Epithelial cell of proximal tubule (primary cell): ENCODE data around the gene SLAMF6. TPM values are rescaled to one million over a fixed set of nuclear protein-coding genes. Genes with fewer than 3 reads are reported as not detected.
"Not testable (repeated sequence)": the region's sequence is repeated elsewhere in the genome, so short reads cannot be mapped to it uniquely, and the experiment has no call there.

Experiments
- DNase-seq: peaks from one replicate; pipeline ENCODE4 v3.0.0-alpha.2; 2011; ENCODE audit warnings: low read depth
- H3K4me3 ChIP-seq: 2 replicates; pipeline ENCODE4 v1.5.1; 2011; ENCODE audit warnings: low read depth, mild to moderate bottlenecking, low read length
- total RNA-seq: library from RNA; depleted of rRNA; stranded (reverse); fragments of >200 nt; gene quantifications from 2 replicates; pipeline ENCODE4 v1.2.3, GENCODE V29; 2015
- TF ChIP-seq, protein P1 (sequence below): conservative IDR thresholded peaks from 2 replicates; pipeline ENCODE4 v1.5.1; 2012; ENCODE audit warnings: low read depth, mild to moderate bottlenecking, low read length

Gene SLAMF6
- total RNA-seq: not detected in 2 replicates

DNA sequence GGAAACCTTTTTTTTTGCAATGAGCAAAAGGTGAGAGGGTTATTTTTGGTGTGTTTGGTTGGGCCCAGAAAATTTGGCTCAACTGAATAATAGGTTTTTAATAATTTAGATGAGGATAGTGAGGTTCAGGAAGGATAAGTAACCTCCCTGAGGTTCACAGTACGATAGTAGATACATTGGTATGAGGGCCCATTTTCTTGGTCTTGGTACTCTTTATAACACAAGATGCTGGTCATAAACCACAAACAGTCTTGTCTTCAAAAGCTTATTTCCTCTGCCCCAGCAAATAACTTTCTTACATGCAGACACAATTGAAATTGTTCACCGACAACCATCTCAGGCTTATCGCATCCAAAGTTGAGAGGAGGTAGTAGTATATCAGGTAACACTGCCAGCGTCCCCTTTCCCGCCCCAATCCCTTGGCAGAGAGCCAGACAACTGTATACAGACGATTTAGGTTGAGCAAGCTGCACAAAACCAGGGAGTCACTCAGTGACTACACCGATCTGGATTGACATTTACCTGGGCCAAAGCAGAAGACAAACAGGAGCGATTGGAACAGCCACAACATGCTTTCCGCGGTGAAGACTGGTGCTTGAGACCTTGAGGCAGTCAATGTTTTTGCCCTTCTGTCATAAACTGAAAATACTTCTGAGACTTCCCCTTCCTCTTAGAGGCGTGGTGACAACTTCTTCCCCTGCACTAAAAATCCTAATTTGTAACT is at the start of gene SLAMF6:
Gene SLAMF6 (minus strand): TSS at position 634 of the 724 bp plus-strand sequence. CDS start 63 bp downstream, at position 571.
- H3K4me3 ChIP-seq: no peak within 1 kb of the TSS

DNA sequence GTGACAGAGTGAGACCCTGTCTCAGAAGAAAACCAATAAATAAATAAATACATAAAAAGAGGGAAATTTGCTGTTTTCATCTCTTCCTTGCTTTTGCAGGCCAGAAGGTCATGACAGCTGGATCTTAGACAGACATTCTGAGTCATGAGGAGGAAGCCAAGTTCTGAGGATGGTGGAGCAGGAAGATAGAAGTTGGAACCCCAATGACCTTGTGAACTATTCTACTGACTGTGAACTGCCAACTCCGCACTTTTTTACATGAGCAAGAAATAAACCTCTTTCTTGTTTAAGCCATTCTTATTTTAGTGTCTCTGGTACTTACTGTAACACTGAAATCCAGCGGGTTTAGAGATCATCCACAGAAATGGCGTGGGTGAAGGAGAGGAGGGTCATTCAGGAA is 47.8 kb upstream of the SLAMF6 start:
- TF ChIP-seq, protein P1, sequence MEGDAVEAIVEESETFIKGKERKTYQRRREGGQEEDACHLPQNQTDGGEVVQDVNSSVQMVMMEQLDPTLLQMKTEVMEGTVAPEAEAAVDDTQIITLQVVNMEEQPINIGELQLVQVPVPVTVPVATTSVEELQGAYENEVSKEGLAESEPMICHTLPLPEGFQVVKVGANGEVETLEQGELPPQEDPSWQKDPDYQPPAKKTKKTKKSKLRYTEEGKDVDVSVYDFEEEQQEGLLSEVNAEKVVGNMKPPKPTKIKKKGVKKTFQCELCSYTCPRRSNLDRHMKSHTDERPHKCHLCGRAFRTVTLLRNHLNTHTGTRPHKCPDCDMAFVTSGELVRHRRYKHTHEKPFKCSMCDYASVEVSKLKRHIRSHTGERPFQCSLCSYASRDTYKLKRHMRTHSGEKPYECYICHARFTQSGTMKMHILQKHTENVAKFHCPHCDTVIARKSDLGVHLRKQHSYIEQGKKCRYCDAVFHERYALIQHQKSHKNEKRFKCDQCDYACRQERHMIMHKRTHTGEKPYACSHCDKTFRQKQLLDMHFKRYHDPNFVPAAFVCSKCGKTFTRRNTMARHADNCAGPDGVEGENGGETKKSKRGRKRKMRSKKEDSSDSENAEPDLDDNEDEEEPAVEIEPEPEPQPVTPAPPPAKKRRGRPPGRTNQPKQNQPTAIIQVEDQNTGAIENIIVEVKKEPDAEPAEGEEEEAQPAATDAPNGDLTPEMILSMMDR: no peak
- H3K4me3 ChIP-seq: no peak overlapping the region

More for the DNA sequence above, at the start of gene SLAMF6:
- TF ChIP-seq, protein P1: no peak
- DNase-seq: no peak

DNA sequence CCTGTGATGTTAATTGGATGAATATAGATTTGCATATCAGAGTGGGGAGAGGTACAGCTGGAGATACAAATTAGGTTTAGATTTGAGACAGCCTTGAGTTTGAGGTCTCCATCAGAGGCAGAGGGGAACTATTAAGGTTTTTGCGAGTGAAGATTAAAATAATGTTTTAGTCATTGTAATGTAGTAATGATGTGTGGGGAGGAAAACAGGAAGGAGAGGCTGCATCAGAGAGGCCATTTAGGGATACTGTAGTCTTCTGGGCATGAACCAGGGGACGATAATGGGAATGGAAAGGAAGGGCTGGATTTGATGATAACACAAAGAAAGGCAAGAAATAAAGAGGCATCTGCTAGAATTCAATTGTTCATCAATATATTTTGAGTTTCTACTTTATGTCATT is 46.8 kb upstream of the SLAMF6 start:
- DNase-seq: no peak
- no peak overlapping the region for H3K4me3 ChIP-seq
- TF ChIP-seq, protein P1: no peak

More for the DNA sequence above, 47.8 kb upstream of the SLAMF6 start:
- DNase-seq: no peak

DNA sequence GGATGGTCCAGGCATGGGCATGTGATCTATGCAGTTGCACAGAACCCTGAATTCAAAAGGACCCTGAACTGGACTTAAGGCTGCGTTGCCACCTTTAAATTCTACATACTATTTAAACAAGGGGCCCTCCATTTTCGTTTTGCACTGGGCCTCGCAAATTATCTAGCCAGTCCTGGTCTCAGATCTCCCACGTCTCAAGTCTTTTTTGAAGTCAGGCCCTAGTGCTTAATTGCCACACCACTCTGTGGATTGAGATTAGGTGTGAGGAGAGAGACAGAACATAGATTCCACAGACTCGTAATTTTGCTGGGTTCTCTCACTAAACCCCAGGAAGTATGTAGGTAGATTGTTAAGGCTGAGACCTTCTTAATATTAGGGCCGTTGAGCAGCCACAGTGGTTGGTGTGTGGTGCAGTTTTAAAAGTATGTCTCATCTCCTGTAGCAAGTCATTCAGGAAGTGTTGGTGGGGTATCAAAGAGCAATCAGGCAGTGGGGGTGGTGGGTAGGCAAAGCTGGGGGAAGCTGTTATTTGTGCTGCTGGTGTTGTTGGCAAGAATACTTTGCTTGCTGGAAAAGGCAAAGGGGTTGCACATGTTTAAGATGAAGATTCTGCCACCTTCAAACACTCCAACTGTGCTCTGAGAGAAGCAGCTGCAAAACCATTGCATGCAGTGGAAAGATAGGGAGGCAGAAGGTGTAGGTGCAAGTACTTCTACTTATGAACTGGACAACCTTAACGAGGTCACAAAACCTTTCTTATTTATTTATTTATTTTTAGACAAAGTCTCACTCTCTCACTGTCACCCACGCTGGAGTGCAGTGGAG is 45.0 kb upstream of the SLAMF6 start:
- TF ChIP-seq, protein P1: no peak
- no peak for DNase-seq
- H3K4me3 ChIP-seq: no peak overlapping the region

DNA sequence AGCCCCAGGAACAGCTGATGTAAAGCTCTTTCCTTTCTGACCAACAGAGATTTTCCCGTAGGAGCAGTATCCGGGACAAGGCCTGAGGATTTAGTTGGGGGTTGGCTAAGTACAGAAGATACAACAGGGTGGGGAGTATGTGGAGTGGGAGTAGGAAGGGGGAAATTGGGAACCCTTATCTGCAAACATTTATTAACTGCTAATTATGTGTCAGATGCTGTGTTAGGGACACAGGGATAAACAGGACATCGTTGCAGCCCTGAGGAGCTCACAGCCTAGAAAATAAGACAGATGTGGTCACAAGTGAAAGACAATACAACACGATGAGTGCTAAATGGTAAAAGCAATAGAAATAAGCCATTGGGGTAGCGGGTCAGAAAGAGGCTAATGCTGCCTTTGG is 44.3 kb upstream of the SLAMF6 start:
- TF ChIP-seq, protein P1: no peak
- H3K4me3 ChIP-seq: no peak overlapping the region
- no peak for DNase-seq

DNA sequence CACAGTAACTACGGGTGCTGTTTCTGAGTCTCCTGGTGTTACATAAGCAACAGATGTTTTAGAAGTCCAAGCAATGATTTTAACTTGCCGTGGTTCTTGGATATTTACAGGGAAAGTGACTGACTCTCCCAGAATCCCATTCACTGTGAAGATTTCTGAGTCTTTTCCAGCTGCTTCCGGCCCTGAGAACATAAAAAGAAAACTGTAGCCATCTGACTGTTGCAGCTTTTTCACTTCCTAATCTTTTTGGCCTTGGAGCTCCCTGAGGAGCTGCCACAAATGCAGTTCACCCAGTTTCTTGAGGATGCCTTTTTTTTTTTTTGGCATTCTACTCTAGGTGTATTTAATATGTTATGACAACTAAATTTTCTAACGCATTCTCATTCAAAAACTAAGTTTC is 42.5 kb upstream of the SLAMF6 start:
- TF ChIP-seq, protein P1: no peak
- H3K4me3 ChIP-seq: no peak overlapping the region
- no peak for DNase-seq

DNA sequence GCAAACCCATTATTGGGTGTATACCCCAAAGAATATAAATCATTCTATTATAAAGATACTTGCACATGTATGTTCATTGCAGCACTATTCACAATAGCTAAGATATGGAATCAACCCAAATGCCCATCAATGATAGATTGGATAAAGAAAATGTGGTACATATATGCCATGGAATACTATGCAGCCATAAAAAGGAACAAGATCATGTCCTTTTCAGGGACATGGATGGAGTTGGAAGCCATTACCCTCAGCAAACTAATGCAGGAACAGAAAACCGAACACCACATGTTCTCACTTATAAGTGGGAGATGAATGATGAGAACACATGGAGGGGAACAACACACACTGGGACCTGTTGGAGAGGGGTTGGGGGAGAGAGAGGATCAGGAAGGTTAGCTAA is 40.2 kb upstream of the SLAMF6 start:
- not testable (repeated sequence) for H3K4me3 ChIP-seq, DNase-seq

DNA sequence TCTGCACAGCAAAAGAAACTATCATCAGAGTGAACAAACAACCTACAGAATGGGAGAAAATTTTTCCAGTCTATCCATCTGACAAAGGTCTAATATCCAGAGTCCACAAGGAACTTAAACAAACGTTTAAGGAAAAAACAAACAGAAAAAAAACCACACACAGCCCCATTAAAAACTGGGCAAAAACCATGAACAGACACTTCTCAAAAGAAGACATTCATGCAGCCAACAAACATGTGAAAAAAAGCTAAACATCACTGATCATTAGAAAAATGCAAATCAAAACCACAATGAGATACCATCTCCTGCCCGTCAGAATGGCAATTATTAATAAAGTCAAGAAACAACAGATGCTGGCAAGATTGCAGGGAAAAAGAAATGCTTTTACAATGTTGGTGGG is 39.7 kb upstream of the SLAMF6 start:
- DNase-seq, H3K4me3 ChIP-seq: not testable (repeated sequence)
